H9 (cell line): ENCODE data around the gene CTSE. TPM values are rescaled to one million over a fixed set of nuclear protein-coding genes. Genes with fewer than 3 reads are reported as not detected.

Experiments used
- DNase-seq: peaks from one replicate; pipeline ENCODE4 v3.0.0-alpha.2; 2017
- H2AFZ ChIP-seq: one replicate; pipeline ENCODE4 v1.6.1; 2013; ENCODE audit warnings: mild to moderate bottlenecking, low read length, control low read depth, moderate library complexity
- H2AK5ac ChIP-seq: 2 replicates; pipeline ENCODE4 v1.6.1; 2013; ENCODE audit warnings: low read length, control low read depth, mixed read lengths; ENCODE audit not compliant: insufficient read length
- H2BK120ac ChIP-seq: one replicate; pipeline ENCODE4 v1.6.1; 2013; ENCODE audit warnings: low read depth, mild to moderate bottlenecking, low read length, control low read depth, inconsistent platforms; ENCODE audit not compliant: poor library complexity, severe bottlenecking
- H2BK12ac ChIP-seq: 2 replicates; pipeline ENCODE4 v1.6.1; 2013; ENCODE audit warnings: low read length, control low read depth, mixed read lengths, low read depth; ENCODE audit not compliant: insufficient read length
- H2BK15ac ChIP-seq: 2 replicates; pipeline ENCODE4 v1.6.1; 2013; ENCODE audit warnings: low read depth, low read length, control low read depth
- H2BK20ac ChIP-seq: one replicate; pipeline ENCODE4 v1.6.1; 2013; ENCODE audit warnings: low read depth, mild to moderate bottlenecking, low read length, control low read depth, inconsistent platforms; ENCODE audit not compliant: poor library complexity, severe bottlenecking
- H2BK5ac ChIP-seq: 2 replicates; pipeline ENCODE4 v1.6.1; 2013; ENCODE audit warnings: low read length, control low read depth, mixed read lengths; ENCODE audit not compliant: insufficient read length
- H3K14ac ChIP-seq: 2 replicates; pipeline ENCODE4 v1.6.1; 2013; ENCODE audit warnings: low read length, control low read depth; ENCODE audit not compliant: insufficient read depth
- H3K18ac ChIP-seq: 2 replicates; pipeline ENCODE4 v1.6.1; 2013; ENCODE audit warnings: low read depth, mild to moderate bottlenecking, mixed read lengths, low read length, control low read depth; ENCODE audit not compliant: insufficient read length
- H3K23ac ChIP-seq: 2 replicates; pipeline ENCODE4 v1.6.1; 2013; ENCODE audit warnings: low read length, control low read depth, mixed read lengths, low read depth; ENCODE audit not compliant: insufficient read length
- H3K23me2 ChIP-seq: 2 replicates; pipeline ENCODE4 v1.6.1; 2013; ENCODE audit warnings: low read depth, mild to moderate bottlenecking, mixed read lengths, low read length, control low read depth; ENCODE audit not compliant: insufficient read length, poor library complexity, severe bottlenecking
- H3K27ac ChIP-seq: 2 replicates; pipeline ENCODE4 v1.5.1; 2013; ENCODE audit warnings: low read length, control low read depth, mixed read lengths, low read depth; ENCODE audit not compliant: insufficient read length
- H3K27me3 ChIP-seq: 2 replicates; pipeline ENCODE4 v1.6.1; 2013; ENCODE audit warnings: low read length, control low read depth, inconsistent platforms; ENCODE audit not compliant: insufficient read depth
- H3K4ac ChIP-seq: 2 replicates; pipeline ENCODE4 v1.6.1; 2013; ENCODE audit warnings: low read depth, mild to moderate bottlenecking, control low read depth, inconsistent platforms, low read length, moderate library complexity
- H3K4me1 ChIP-seq: 2 replicates; pipeline ENCODE4 v1.6.1; 2013; ENCODE audit warnings: low read length, control low read depth, inconsistent platforms; ENCODE audit not compliant: insufficient read depth
- H3K4me2 ChIP-seq: 2 replicates; pipeline ENCODE4 v1.6.1; 2013; ENCODE audit warnings: low read length, control low read depth, mixed read lengths; ENCODE audit not compliant: insufficient read length, insufficient read depth
- H3K56ac ChIP-seq: 2 replicates; pipeline ENCODE4 v1.6.1; 2013; ENCODE audit warnings: low read depth, mild to moderate bottlenecking, mixed read lengths, low read length, control low read depth; ENCODE audit not compliant: insufficient read length
- H3K79me1 ChIP-seq: 2 replicates; pipeline ENCODE4 v1.6.1; 2013; ENCODE audit warnings: low read depth, mild to moderate bottlenecking, moderate library complexity, low read length, control low read depth, inconsistent platforms; ENCODE audit not compliant: insufficient read depth, poor library complexity, severe bottlenecking
- H3K79me2 ChIP-seq: 2 replicates; pipeline ENCODE4 v1.6.1; 2013; ENCODE audit warnings: low read length, control low read depth, inconsistent platforms; ENCODE audit not compliant: insufficient read depth
- H3K9ac ChIP-seq: 2 replicates; pipeline ENCODE4 v1.6.1; 2013; ENCODE audit warnings: low read length, control low read depth, mixed read lengths; ENCODE audit not compliant: insufficient read length; ENCODE audit errors: extremely low read depth
- H3K9me3 ChIP-seq: one replicate; pipeline ENCODE4 v1.6.1; 2013; ENCODE audit warnings: low read depth, low read length, inconsistent platforms; ENCODE audit not compliant: control insufficient read depth
- H3T11ph ChIP-seq: one replicate; pipeline ENCODE4 v1.6.1; 2013; ENCODE audit warnings: mild to moderate bottlenecking, low read length, control low read depth, inconsistent platforms
- H4K20me1 ChIP-seq: one replicate; pipeline ENCODE4 v1.6.1; 2013; ENCODE audit not compliant: control insufficient read depth, insufficient read length, insufficient read depth
- H4K5ac ChIP-seq: 2 replicates; pipeline ENCODE4 v1.6.1; 2013; ENCODE audit warnings: low read depth, mild to moderate bottlenecking, mixed read lengths, low read length, control low read depth; ENCODE audit not compliant: insufficient read length
- H4K8ac ChIP-seq: replicated peaks from 2 replicates; pipeline ENCODE4 v1.6.1; 2013; ENCODE audit warnings: low read length, control low read depth, mixed read lengths, low read depth; ENCODE audit not compliant: insufficient read length
- H4K91ac ChIP-seq: 2 replicates; pipeline ENCODE4 v1.6.1; 2013; ENCODE audit warnings: low read depth, mild to moderate bottlenecking, moderate library complexity, mixed read lengths, low read length, control low read depth; ENCODE audit not compliant: insufficient read length
- H3K27ac Mint-ChIP-seq, 3 experiments: 2 replicates in 2 of 3; 3 replicates in 1 of 3; pipeline ENCODE4 v1.8.0; 2020 to 2021; ENCODE audit warnings: mixed read lengths in 3 of 3, mild to moderate bottlenecking in 1 of 3, moderate library complexity in 1 of 3
- H3K27me3 Mint-ChIP-seq: 2 replicates; pipeline ENCODE4 v1.8.0; 2021; ENCODE audit warnings: low read depth, mild to moderate bottlenecking, moderate library complexity, mixed read lengths
- H3K36me3 Mint-ChIP-seq, 3 experiments: 2 replicates in 2 of 3; 3 replicates in 1 of 3; pipeline ENCODE4 v1.8.0; 2020 to 2021; ENCODE audit warnings: low read depth in 3 of 3, mixed read lengths in 3 of 3; ENCODE audit not compliant: insufficient read depth in 1 of 3
- H3K4me1 Mint-ChIP-seq, 2 experiments: 2 replicates each; pipeline ENCODE4 v1.8.0; 2020; ENCODE audit warnings: mixed read lengths in 2 of 2
- H3K4me3 Mint-ChIP-seq, 2 experiments: 2 replicates in 1 of 2; 3 replicates in 1 of 2; pipeline ENCODE4 v1.8.0; 2020 to 2021; ENCODE audit warnings: mild to moderate bottlenecking in 2 of 2, mixed read lengths in 2 of 2, moderate library complexity in 1 of 2
- H3K9me3 Mint-ChIP-seq, 2 experiments: 2 replicates in 1 of 2; 3 replicates in 1 of 2; pipeline ENCODE4 v1.8.0; 2020; ENCODE audit warnings: mild to moderate bottlenecking in 2 of 2, mixed read lengths in 2 of 2, moderate library complexity in 1 of 2
- WGBS: extraction: QIAGEN DNeasy Blood & Tissue Kit; methylation state at CpG from one replicate; pipeline ENCODE4 v1.1.7; 2013; ENCODE audit warnings: missing lambda C conversion rate, low lambda C conversion rate, mixed read lengths; ENCODE audit not compliant: insufficient read length; ENCODE audit errors: extremely low coverage; 5-methylcytosine and 5-hydroxymethylcytosine counted together
- total RNA-seq: library from RNA; stranded (reverse); gene quantifications from 2 replicates; pipeline ENCODE4 v1.2.1, GENCODE V29; 2021
- TF ChIP-seq, protein P1 (sequence below): fragments of 200-600 bp; sonication (generic); conservative IDR thresholded peaks from 3 replicates; pipeline ENCODE4 v1.8.0; 2021; ENCODE audit warnings: antibody characterized with exemption, mild to moderate bottlenecking

Gene CTSE
- total RNA-seq, 1 experiment from 2014 or later: not detected

DNA sequence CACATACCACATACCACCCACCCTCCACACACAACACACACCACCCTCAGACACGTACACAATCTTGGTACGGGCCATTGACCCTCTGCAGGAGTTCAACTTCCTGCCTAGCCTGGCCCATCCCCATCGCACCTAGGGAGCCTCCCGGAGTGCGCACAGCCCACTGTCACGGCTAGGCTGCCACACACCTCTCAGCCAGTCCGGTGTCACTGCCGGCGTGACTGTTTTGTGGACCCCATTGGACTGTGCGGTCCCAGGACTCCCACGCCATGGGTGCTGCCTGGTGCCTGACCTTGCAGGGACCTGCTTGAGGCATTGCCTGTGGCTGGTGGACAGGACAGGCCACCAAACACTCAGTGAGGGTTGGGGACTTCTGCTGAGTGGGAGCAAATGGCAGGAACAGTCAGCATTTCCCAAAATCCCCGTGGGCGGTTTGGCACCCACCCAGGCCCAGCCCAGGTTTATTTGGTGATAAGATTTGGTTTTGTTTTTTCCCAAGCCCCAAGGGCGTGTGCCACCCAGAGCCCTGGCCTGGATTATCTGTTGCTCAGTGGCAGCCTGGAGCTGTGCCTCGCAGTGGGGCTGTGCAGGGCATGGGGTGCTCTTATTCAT is 48.2 kb downstream of the CTSE start:
- Histone ChIP-seq H4K20me1 (peaks cover 3% of the 10 kb centered on the region), H3K79me2 (no peaks in the 10 kb centered on the region), H3K18ac (no peak overlapping the region), H3K9ac (no peak overlapping the region), H3K27ac (no peak overlapping the region), H3K79me1 (no peaks in the 10 kb centered on the region), H3K27me3 (no peaks in the 10 kb centered on the region), H2BK15ac (no peak overlapping the region), H3K14ac (no peak overlapping the region), H4K5ac (no peak overlapping the region), H3K23ac (no peak overlapping the region), H2BK120ac (no peak overlapping the region), H2BK5ac (no peak overlapping the region), H3K56ac (no peak overlapping the region), H3K4me2 (no peak overlapping the region), H3K23me2 (no peaks in the 10 kb centered on the region), H3K4me1 (no peaks in the 10 kb centered on the region), H3T11ph (no peak overlapping the region), H2BK12ac (no peak overlapping the region), H2BK20ac (no peak overlapping the region), H2AK5ac (no peak overlapping the region), H3K9me3 (no peaks in the 10 kb centered on the region), H3K4ac (no peak overlapping the region), H4K8ac (no peak overlapping the region), H2AFZ (no peak overlapping the region), H4K91ac (no peak overlapping the region)
- TF ChIP-seq, protein P1, sequence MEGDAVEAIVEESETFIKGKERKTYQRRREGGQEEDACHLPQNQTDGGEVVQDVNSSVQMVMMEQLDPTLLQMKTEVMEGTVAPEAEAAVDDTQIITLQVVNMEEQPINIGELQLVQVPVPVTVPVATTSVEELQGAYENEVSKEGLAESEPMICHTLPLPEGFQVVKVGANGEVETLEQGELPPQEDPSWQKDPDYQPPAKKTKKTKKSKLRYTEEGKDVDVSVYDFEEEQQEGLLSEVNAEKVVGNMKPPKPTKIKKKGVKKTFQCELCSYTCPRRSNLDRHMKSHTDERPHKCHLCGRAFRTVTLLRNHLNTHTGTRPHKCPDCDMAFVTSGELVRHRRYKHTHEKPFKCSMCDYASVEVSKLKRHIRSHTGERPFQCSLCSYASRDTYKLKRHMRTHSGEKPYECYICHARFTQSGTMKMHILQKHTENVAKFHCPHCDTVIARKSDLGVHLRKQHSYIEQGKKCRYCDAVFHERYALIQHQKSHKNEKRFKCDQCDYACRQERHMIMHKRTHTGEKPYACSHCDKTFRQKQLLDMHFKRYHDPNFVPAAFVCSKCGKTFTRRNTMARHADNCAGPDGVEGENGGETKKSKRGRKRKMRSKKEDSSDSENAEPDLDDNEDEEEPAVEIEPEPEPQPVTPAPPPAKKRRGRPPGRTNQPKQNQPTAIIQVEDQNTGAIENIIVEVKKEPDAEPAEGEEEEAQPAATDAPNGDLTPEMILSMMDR: no peak
- H3K9me3 Mint-ChIP-seq: peaks cover 4 to 16% of the 10 kb centered on the region in 2 experiments; a peak in 3 of 5 replicates
- DNase-seq: no peak
- H3K27ac Mint-ChIP-seq: no peak overlapping the region
- peaks cover 0 to 8% of the 10 kb centered on the region in 2 experiments; a peak in 2 of 4 replicates for H3K4me1 Mint-ChIP-seq
- no peaks in the 10 kb centered on the region for H3K27me3 Mint-ChIP-seq
- peaks cover 0 to 1% (median 0%) of the 10 kb centered on the region in 3 experiments; a peak in 3 of 7 replicates for H3K36me3 Mint-ChIP-seq
- no peak overlapping the region; a peak in 1 of 5 replicates for H3K4me3 Mint-ChIP-seq
- 100% methylated on average over 1 of the region's 15 CpGs for WGBS
